NCI-H128 (cell line): ENCODE data around the gene VPS37D.

Source experiments
- DNase-seq: peaks from one replicate; lab custom pipeline; 2025; ENCODE audit not compliant: unreplicated experiment; lab: John Stamatoyannopoulos, UW

VPS37D gene

GRCh38 chr7:73678862-73679261 lies 11.2 kb downstream of the VPS37D start:
- no peak for DNase-seq

- DNase-seq = no peak
Measured at GRCh38 chr7:73679709-73680108, 12.1 kb downstream of the VPS37D start.

- no peak for DNase-seq
Measured at GRCh38 chr7:73680501-73680900, 12.9 kb downstream of the VPS37D start.

- no peak for DNase-seq
Measured at GRCh38 chr7:73681031-73681430, 13.4 kb downstream of the VPS37D start.

GRCh38 chr7:73682745-73683055 lies 15.1 kb downstream of the VPS37D start:
- DNase-seq = no peak

- DNase-seq = peak; percentile 68
Measured at GRCh38 chr7:73683056-73683787, 15.6 kb downstream of the VPS37D start, which contains the start of the genes BUD23 and DNAJC30. TSS of gene BUD23 (plus strand) at chr7:73683597. CDS start at chr7:73683626, 29 bp downstream. TSS of gene DNAJC30 (minus strand) at chr7:73683453. CDS start at chr7:73683423, 30 bp downstream.

GRCh38 chr7:73683788-73684693 lies 16.4 kb downstream of the VPS37D start:
- DNase-seq = no peak

- no peak for DNase-seq
Measured at GRCh38 chr7:73685311-73685710, 17.7 kb downstream of the VPS37D start.

- no peak for DNase-seq
Measured at GRCh38 chr7:73688288-73688687, 20.7 kb downstream of the VPS37D start.

- DNase-seq = no peak
Measured at GRCh38 chr7:73690646-73691045, 23.0 kb downstream of the VPS37D start.

GRCh38 chr7:73696372-73696771 lies 28.7 kb downstream of the VPS37D start:
- DNase-seq = no peak

GRCh38 chr7:73698410-73698809 lies 30.8 kb downstream of the VPS37D start:
- no peak for DNase-seq

GRCh38 chr7:73699370-73700068 lies 31.9 kb downstream of the VPS37D start:
- DNase-seq = no peak

- no peak for DNase-seq
Measured at GRCh38 chr7:73700069-73700423, 32.4 kb downstream of the VPS37D start.

GRCh38 chr7:73700581-73701134 lies 33.0 kb downstream of the VPS37D start:
- DNase-seq = no peak

- DNase-seq = no peak
Measured at GRCh38 chr7:73701357-73701995, 33.8 kb downstream of the VPS37D start.

- DNase-seq = no peak
Measured at GRCh38 chr7:73702226-73702625, 34.6 kb downstream of the VPS37D start.

GRCh38 chr7:73702665-73703064 lies 35.0 kb downstream of the VPS37D start:
- no peak for DNase-seq

- no peak for DNase-seq
Measured at GRCh38 chr7:73703225-73703624, 35.6 kb downstream of the VPS37D start.

- no peak for DNase-seq
Measured at GRCh38 chr7:73703757-73704639, 36.4 kb downstream of the VPS37D start.
